Activated naive CD8-positive, alpha-beta T cell treated with anti-CD3 and anti-CD28 coated beads, Interleukin-2, amount 50 U/mL, for 24 hours (primary cell): ENCODE measurements around the gene LYRM2.

Source experiments
- ATAC-seq: fragments of 150-1000 bp; cut with Tn5 transposase; one replicate; pipeline ENCODE4 v1.10.0; 2021
- DNase-seq: peaks from one replicate; pipeline ENCODE4 v3.0.0; 2021
- H3K27ac Mint-ChIP-seq: one replicate; pipeline ENCODE4 v1.8.0; 2021; ENCODE audit warnings: mild to moderate bottlenecking, mixed read lengths
- H3K27me3 Mint-ChIP-seq: one replicate; pipeline ENCODE4 v1.8.0; 2021; ENCODE audit warnings: mixed read lengths
- H3K36me3 Mint-ChIP-seq: one replicate; pipeline ENCODE4 v1.8.0; 2021; ENCODE audit warnings: low read depth, mixed read lengths
- H3K4me1 Mint-ChIP-seq: one replicate; pipeline ENCODE4 v1.8.0; 2021; ENCODE audit warnings: mixed read lengths
- H3K4me3 Mint-ChIP-seq: one replicate; pipeline ENCODE4 v1.8.0; 2021; ENCODE audit warnings: mild to moderate bottlenecking, moderate library complexity, mixed read lengths
- H3K9me3 Mint-ChIP-seq: one replicate; pipeline ENCODE4 v1.8.0; 2021; ENCODE audit warnings: mixed read lengths

The LYRM2 gene

GRCh38 chr6:89619567-89619966, 19.0 kb downstream of the LYRM2 start:
- no peaks in the 10 kb centered on the region for H3K36me3 Mint-ChIP-seq
- DNase-seq (no peak), ATAC-seq (no peak)
- no peaks in the 10 kb centered on the region for H3K9me3 Mint-ChIP-seq
- no peak overlapping the region for H3K4me3 Mint-ChIP-seq
- no peak overlapping the region for H3K27ac Mint-ChIP-seq
- no peaks in the 10 kb centered on the region for H3K4me1 Mint-ChIP-seq
- H3K27me3 Mint-ChIP-seq: no peaks in the 10 kb centered on the region

GRCh38 chr6:89618026-89618425, 20.5 kb downstream of the LYRM2 start:
- H3K27ac Mint-ChIP-seq: no peak overlapping the region
- no peak for ATAC-seq
- no peaks in the 10 kb centered on the region for H3K4me1 Mint-ChIP-seq
- H3K4me3 Mint-ChIP-seq: no peak overlapping the region
- DNase-seq: no peak
- no peaks in the 10 kb centered on the region for H3K27me3 Mint-ChIP-seq
- no peaks in the 10 kb centered on the region for H3K9me3 Mint-ChIP-seq
- no peaks in the 10 kb centered on the region for H3K36me3 Mint-ChIP-seq

GRCh38 chr6:89616531-89616930, 22.0 kb downstream of the LYRM2 start:
- no peak for DNase-seq
- Mint-ChIP-seq H3K27ac (no peak overlapping the region), H3K9me3 (no peaks in the 10 kb centered on the region), H3K4me1 (no peaks in the 10 kb centered on the region), H3K4me3 (no peak overlapping the region), H3K27me3 (no peaks in the 10 kb centered on the region), H3K36me3 (no peaks in the 10 kb centered on the region)
- ATAC-seq: no peak

- no peaks in the 10 kb centered on the region for H3K36me3 Mint-ChIP-seq
- DNase-seq: no peak
- no peak for ATAC-seq
- H3K4me3 Mint-ChIP-seq: no peak overlapping the region
- no peaks in the 10 kb centered on the region for H3K27me3 Mint-ChIP-seq
- H3K4me1 Mint-ChIP-seq: no peaks in the 10 kb centered on the region
- no peak overlapping the region for H3K27ac Mint-ChIP-seq
- no peaks in the 10 kb centered on the region for H3K9me3 Mint-ChIP-seq
These were observed 22.7 kb downstream of the LYRM2 start for GRCh38 chr6:89615882-89616281.

GRCh38 chr6:89613790-89614189, 24.8 kb downstream of the LYRM2 start:
- Mint-ChIP-seq H3K4me3 (no peak overlapping the region), H3K4me1 (peaks cover 6% of the 10 kb centered on the region), H3K36me3 (no peaks in the 10 kb centered on the region), H3K27me3 (no peaks in the 10 kb centered on the region), H3K9me3 (no peaks in the 10 kb centered on the region), H3K27ac (no peak overlapping the region)
- DNase-seq: no peak
- no peak for ATAC-seq

- H3K4me1 Mint-ChIP-seq: peaks cover 6% of the 10 kb centered on the region
- no peak for ATAC-seq
- no peak overlapping the region for H3K27ac Mint-ChIP-seq
These were observed 26.4 kb downstream of the LYRM2 start for GRCh38 chr6:89612121-89612520.

GRCh38 chr6:89611666-89612065, 26.9 kb downstream of the LYRM2 start:
- peaks cover 6% of the 10 kb centered on the region for H3K4me1 Mint-ChIP-seq
- DNase-seq: no peak
- no peaks in the 10 kb centered on the region for H3K36me3 Mint-ChIP-seq
- no peak overlapping the region for H3K27ac Mint-ChIP-seq
- H3K27me3 Mint-ChIP-seq: no peaks in the 10 kb centered on the region
- no peak for ATAC-seq
- H3K4me3 Mint-ChIP-seq: no peak overlapping the region
- no peaks in the 10 kb centered on the region for H3K9me3 Mint-ChIP-seq

More at GRCh38 chr6:89612121-89612520, 26.4 kb downstream of the LYRM2 start:
- Mint-ChIP-seq H3K4me3 (no peak overlapping the region), H3K27me3 (no peaks in the 10 kb centered on the region), H3K36me3 (no peaks in the 10 kb centered on the region), H3K9me3 (no peaks in the 10 kb centered on the region)
- DNase-seq: no peak

GRCh38 chr6:89610149-89610642, 28.4 kb downstream of the LYRM2 start:
- Mint-ChIP-seq H3K4me3 (no peak overlapping the region), H3K27me3 (no peaks in the 10 kb centered on the region), H3K27ac (no peak overlapping the region), H3K4me1 (peaks cover 6% of the 10 kb centered on the region), H3K36me3 (no peaks in the 10 kb centered on the region), H3K9me3 (no peaks in the 10 kb centered on the region)
- ATAC-seq: peak; percentile 91
- DNase-seq: peak; percentile 88

- Mint-ChIP-seq H3K4me1 (peaks cover 6% of the 10 kb centered on the region), H3K27me3 (no peaks in the 10 kb centered on the region), H3K36me3 (no peaks in the 10 kb centered on the region), H3K27ac (no peak overlapping the region), H3K4me3 (no peak overlapping the region), H3K9me3 (no peaks in the 10 kb centered on the region)
- no peak for ATAC-seq
- no peak for DNase-seq
These were observed 32.7 kb downstream of the LYRM2 start for GRCh38 chr6:89605861-89606260.

- ATAC-seq (no peak), DNase-seq (no peak)
- no peaks in the 10 kb centered on the region for H3K9me3 Mint-ChIP-seq
- H3K27me3 Mint-ChIP-seq: no peaks in the 10 kb centered on the region
- no peak overlapping the region for H3K27ac Mint-ChIP-seq
- H3K4me1 Mint-ChIP-seq: no peaks in the 10 kb centered on the region
- no peak overlapping the region for H3K4me3 Mint-ChIP-seq
- no peaks in the 10 kb centered on the region for H3K36me3 Mint-ChIP-seq
These were observed 33.9 kb downstream of the LYRM2 start for GRCh38 chr6:89604653-89605052.

GRCh38 chr6:89602166-89602565, 36.4 kb downstream of the LYRM2 start:
- H3K27me3 Mint-ChIP-seq: no peaks in the 10 kb centered on the region
- no peak overlapping the region for H3K27ac Mint-ChIP-seq
- H3K36me3 Mint-ChIP-seq: no peaks in the 10 kb centered on the region
- no peak for DNase-seq
- no peaks in the 10 kb centered on the region for H3K9me3 Mint-ChIP-seq
- ATAC-seq: no peak
- H3K4me3 Mint-ChIP-seq: no peak overlapping the region
- H3K4me1 Mint-ChIP-seq: peaks cover 2% of the 10 kb centered on the region

- H3K36me3 Mint-ChIP-seq: no peaks in the 10 kb centered on the region
These were observed 38.8 kb downstream of the LYRM2 start for GRCh38 chr6:89599727-89600126.

GRCh38 chr6:89597988-89598387, 40.6 kb downstream of the LYRM2 start:
- no peaks in the 10 kb centered on the region for H3K36me3 Mint-ChIP-seq
- peaks cover 4% of the 10 kb centered on the region for H3K9me3 Mint-ChIP-seq
- no peak overlapping the region for H3K4me3 Mint-ChIP-seq
- H3K4me1 Mint-ChIP-seq: peaks cover 18% of the 10 kb centered on the region
- no peak for ATAC-seq
- no peaks in the 10 kb centered on the region for H3K27me3 Mint-ChIP-seq
- no peak for DNase-seq
- H3K27ac Mint-ChIP-seq: no peak overlapping the region

More at GRCh38 chr6:89599727-89600126, 38.8 kb downstream of the LYRM2 start:
- H3K27me3 Mint-ChIP-seq: no peaks in the 10 kb centered on the region
- no peak overlapping the region for H3K27ac Mint-ChIP-seq
- no peak overlapping the region for H3K4me3 Mint-ChIP-seq
- peaks cover 4% of the 10 kb centered on the region for H3K9me3 Mint-ChIP-seq
- ATAC-seq (no peak), DNase-seq (no peak)
- peaks cover 18% of the 10 kb centered on the region for H3K4me1 Mint-ChIP-seq

GRCh38 chr6:89597372-89597771, 41.2 kb downstream of the LYRM2 start:
- ATAC-seq (no peak), DNase-seq (no peak)
- no peak overlapping the region for H3K4me3 Mint-ChIP-seq
- H3K4me1 Mint-ChIP-seq: peaks cover 18% of the 10 kb centered on the region
- peaks cover 4% of the 10 kb centered on the region for H3K9me3 Mint-ChIP-seq
- H3K27me3 Mint-ChIP-seq: no peaks in the 10 kb centered on the region
- H3K36me3 Mint-ChIP-seq: no peaks in the 10 kb centered on the region
- H3K27ac Mint-ChIP-seq: no peak overlapping the region

- Mint-ChIP-seq H3K36me3 (no peaks in the 10 kb centered on the region), H3K9me3 (peaks cover 4% of the 10 kb centered on the region), H3K27me3 (no peaks in the 10 kb centered on the region), H3K4me3 (no peak overlapping the region), H3K27ac (peak overlapping the region; percentile 71), H3K4me1 (peaks cover 18% of the 10 kb centered on the region)
- DNase-seq: no peak
- no peak for ATAC-seq
These were observed 42.1 kb downstream of the LYRM2 start for GRCh38 chr6:89596484-89596883.

GRCh38 chr6:89596056-89596455, 42.5 kb downstream of the LYRM2 start:
- Mint-ChIP-seq H3K27me3 (no peaks in the 10 kb centered on the region), H3K9me3 (peaks cover 4% of the 10 kb centered on the region), H3K4me3 (no peak overlapping the region), H3K4me1 (peaks cover 18% of the 10 kb centered on the region), H3K36me3 (no peaks in the 10 kb centered on the region), H3K27ac (peak overlapping the region; percentile 71)
- DNase-seq (no peak), ATAC-seq (peak; percentile 57)
